K562 (cell line): ENCODE results near the gene SULT2A1. TPM values are rescaled to one million over a fixed set of nuclear protein-coding genes. Genes with fewer than 3 reads are reported as not detected.
A peak's percentile ranks its signal among the peaks of the same experiment; 100 is the strongest.

Source experiments
- ATAC-seq: fragments of 200-7000 bp; cut with Tn5 transposase; 3 replicates; pipeline ENCODE4 v1.9.1; 2020; ENCODE audit warnings: moderate library complexity
- BruUV-seq: library from RNA; stranded (reverse); fragments of 400-500 nt; replicated peaks from 2 replicates; lab custom pipeline; 2021; lab: Mats Ljungman, UMichigan
- CTCF ChIA-PET: fragments of 300-600 bp; formaldehyde crosslinking; extraction: SDS; loops from one replicate; lab custom pipeline; 2021; ENCODE audit warnings: low intra/inter-chr PET ratio; lab: Yijun Ruan, JAX
- POLR2A ChIA-PET: fragments of 300-600, 350-650 bp; sonication (Branson Sonifier 250); formaldehyde crosslinking; extraction: SDS; loops from one replicate; lab custom pipeline; 2021; ENCODE audit warnings: antibody characterized with exemption, inconsistent platforms; lab: Yijun Ruan, JAX
- DNase-seq, 4 experiments: peaks; one replicate each; pipeline versions ENCODE4 v3.0.0 to v3.0.0-alpha.2; 2011 to 2018; ENCODE audit warnings: low spot score in 3 of 4, mixed read lengths in 3 of 4; ENCODE audit errors: extremely low read depth in 1 of 4
- FAIRE-seq: peaks from 2 replicates; lab custom pipeline; 2011; peaks lifted over from hg19 to GRCh38; lab: Jason Lieb, UNC
- H2AFZ ChIP-seq: 2 replicates; pipeline ENCODE4 v1.6.0; 2011; ENCODE audit warnings: low read depth, low read length, control low read depth, inconsistent platforms
- H3K27ac ChIP-seq: fragments of 200-600 bp; 3 replicates; pipeline ENCODE4 v1.8.0; 2011; ENCODE audit warnings: low read depth, mild to moderate bottlenecking, control low read depth, inconsistent platforms, low read length, moderate library complexity, mixed read lengths; ENCODE audit errors: extremely low read depth
- H3K27me3 ChIP-seq, 2 experiments: fragments of 300-600 bp in 1 of 2; 2 replicates in 1 of 2; 3 replicates in 1 of 2; pipeline versions ENCODE4 v1.6.0 to v1.8.0; 2011; ENCODE audit warnings: inconsistent platforms in 2 of 2, low read length in 2 of 2, mild to moderate bottlenecking in 1 of 2, mixed read lengths in 1 of 2, moderate library complexity in 1 of 2; ENCODE audit not compliant: control insufficient read depth in 2 of 2, insufficient read depth in 2 of 2
- H3K36me3 ChIP-seq: fragments of 300-600 bp; 3 replicates; pipeline ENCODE4 v1.8.0; 2011; ENCODE audit warnings: mild to moderate bottlenecking, low read length, inconsistent platforms; ENCODE audit not compliant: control insufficient read depth, insufficient read depth
- H3K4me1 ChIP-seq, 2 experiments: fragments of 200-600 bp in 1 of 2; replicated peaks in 1 of 2; 2 replicates in 1 of 2; 3 replicates in 1 of 2; pipeline versions ENCODE4 v1.5.1 to v1.8.0; 2011; ENCODE audit warnings: inconsistent platforms in 2 of 2, low read length in 2 of 2, mild to moderate bottlenecking in 1 of 2, mixed read lengths in 1 of 2, moderate library complexity in 1 of 2; ENCODE audit not compliant: control insufficient read depth in 2 of 2, insufficient read depth in 2 of 2
- H3K4me2 ChIP-seq: 2 replicates; pipeline ENCODE4 v1.6.1; 2011; ENCODE audit warnings: low read length, control low read depth, inconsistent platforms, mixed read lengths; ENCODE audit not compliant: insufficient read depth
- H3K4me3 ChIP-seq: fragments of 200-600 bp; sonication (generic), shearing (Covaris generic); 2 replicates; pipeline ENCODE4 v1.5.1; 2016; ENCODE audit warnings: control low read depth, inconsistent platforms
- H3K79me2 ChIP-seq: fragments of 200-600 bp; 3 replicates; pipeline ENCODE4 v1.8.0; 2011; ENCODE audit warnings: low read length, inconsistent platforms; ENCODE audit not compliant: control insufficient read depth, insufficient read depth
- H3K9ac ChIP-seq, 2 experiments: 2 replicates each; pipeline versions ENCODE4 v1.6.0 to v1.6.1; 2011; ENCODE audit warnings: low read depth in 2 of 2, low read length in 2 of 2, control low read depth in 1 of 2, inconsistent platforms in 1 of 2, mild to moderate bottlenecking in 1 of 2, mixed read lengths in 1 of 2; ENCODE audit not compliant: insufficient read depth in 1 of 2
- H3K9me1 ChIP-seq: one replicate; pipeline ENCODE4 v1.6.0; 2011; ENCODE audit warnings: inconsistent platforms, mild to moderate bottlenecking, low read length, moderate library complexity; ENCODE audit not compliant: control insufficient read depth, insufficient read depth
- H3K9me3 ChIP-seq: replicated peaks from 2 replicates; pipeline ENCODE4 v1.5.1; 2011; ENCODE audit warnings: low read depth, low read length, inconsistent platforms; ENCODE audit not compliant: control insufficient read depth, insufficient read depth
- H4K20me1 ChIP-seq: replicated peaks from 2 replicates; pipeline ENCODE4 v1.6.1; 2011; ENCODE audit warnings: low read length, inconsistent platforms, mixed read lengths; ENCODE audit not compliant: control insufficient read depth, insufficient read depth
- HDAC8 ChIP-seq: fragments of 450-650 bp; IDR thresholded peaks from 2 replicates; pipeline ENCODE4 v1.6.1; 2016; ENCODE audit warnings: mild to moderate bottlenecking, missing genetic modification characterization, moderate library complexity, missing compliant biosample characterization
- NFIC ChIP-seq: fragments of 450-650 bp; IDR thresholded peaks from 2 replicates; pipeline ENCODE4 v1.6.1; 2017; ENCODE audit warnings: mild to moderate bottlenecking, inconsistent platforms
- WGBS: fragments of 100-300 bp; shearing (Covaris generic); methylation state at CpG from one replicate; pipeline ENCODE4 v1.1.6; 2016; ENCODE audit warnings: low coverage, mixed read lengths; ENCODE audit not compliant: insufficient coverage; ENCODE audit errors: missing lambda C conversion rate; 5-methylcytosine and 5-hydroxymethylcytosine counted together
- in situ Hi-C: fragments of 300-500 bp; cut with MboI; formaldehyde crosslinking; loops from 4 replicates; pipeline ENCODE4 v1.15.0; 2018; ENCODE audit warnings: inconsistent platforms, mixed read lengths
- intact Hi-C: fragments of 100-400 bp; cut with micrococcal nuclease; formaldehyde crosslinking; loops from 2 replicates; pipeline ENCODE4 v1.14.2; 2022
- polyA plus RNA-seq, 8 experiments: library from polyadenylated mRNA; depleted of rRNA in 4 of 8; stranded (reverse) in 5 of 8; unstranded in 3 of 8; fragments of >200 nt; fragmentation: Nextera tagmentation in 2 of 8; fragmentation: Illumina TruSeq in 1 of 8; extraction: Ambion mirVana in 2 of 8; extraction: Trizol in 1 of 8; gene quantifications; 2 replicates each; pipeline versions ENCODE4 v1.2.1 to v1.2.3, GENCODE V29; 2011 to 2014; ENCODE audit warnings: inconsistent platforms in 1 of 8, missing spikeins in 1 of 8
- total RNA-seq, 7 experiments: library from RNA; depleted of rRNA in 6 of 7; stranded (reverse); fragments of >200 nt in 6 of 7; fragmentation: Illumina TruSeq in 2 of 7; extraction: Trizol in 2 of 7; gene quantifications; 2 replicates each; pipeline versions ENCODE4 v1.2.1 to v1.2.3, GENCODE V29; 2011 to 2021; ENCODE audit warnings: low replicate concordance in 1 of 7
- TF ChIP-seq, protein P1 (sequence below): fragments of 450-650 bp; IDR thresholded peaks from 2 replicates; pipeline ENCODE4 v1.6.1; 2018; ENCODE audit not compliant: partially characterized antibody
- TF ChIP-seq, protein P2 (sequence below): sonication (generic); formaldehyde crosslinking; IDR thresholded peaks from 2 replicates; pipeline ENCODE4 v1.8.0; 2023; ENCODE audit warnings: missing genetic modification reagents, mild to moderate bottlenecking, borderline replicate concordance

SULT2A1 gene
- total and polyA plus RNA-seq, 9 of the 15 experiments (the other 6 are each of a cell fraction or from before 2014, with no cell fraction given), result 0.03 to 0.25 (median 0.07) TPM; not detected in 4

DNA sequence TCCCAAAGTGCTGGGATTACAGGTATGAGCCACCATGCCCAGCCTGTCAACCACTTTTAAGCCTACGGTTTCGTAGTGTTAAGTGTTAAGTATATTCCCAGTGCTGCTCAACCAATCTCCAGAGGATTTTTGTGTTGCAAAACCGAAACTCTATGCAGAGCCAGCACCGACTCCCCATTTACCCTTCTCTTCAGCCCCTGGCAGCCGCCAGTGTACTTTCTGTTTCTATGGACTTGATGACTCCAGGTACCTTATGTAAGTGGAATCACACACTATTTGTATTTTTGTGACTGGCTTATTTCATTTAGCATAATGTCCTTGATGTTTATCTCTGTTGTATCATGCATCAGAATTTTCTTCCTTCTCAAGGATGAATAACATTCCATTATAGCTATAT lies 1.1 kb downstream of the SULT2A1 start:
- H3K4me1 ChIP-seq, result peaks cover 0 to 9% of the 10 kb centered on the region in 2 experiments
- TF ChIP-seq HDAC8, result no peak
- TF ChIP-seq NFIC, result peak; percentile 1; the same call in 1 of the 2 replicates

DNA sequence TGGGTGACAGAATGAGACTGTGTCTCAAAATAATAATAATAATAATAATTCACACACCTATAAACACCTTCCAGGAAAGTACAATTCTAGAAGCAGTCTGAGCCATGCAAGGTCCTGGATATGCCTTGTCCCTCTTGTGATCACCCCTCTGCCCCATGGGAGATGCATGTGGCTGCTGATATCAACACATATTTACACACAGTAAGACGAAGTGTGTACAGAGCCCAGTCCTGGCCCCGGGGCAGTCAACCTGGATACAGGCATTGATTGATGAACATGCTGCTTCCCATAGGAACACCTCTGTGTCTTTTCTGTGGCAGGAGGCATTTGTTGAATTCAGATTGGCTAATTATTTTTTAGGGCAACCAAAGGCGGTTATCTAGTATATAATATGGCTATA lies 3.2 kb downstream of the SULT2A1 start:
- no peak overlapping the region for H3K4me3 ChIP-seq
- H3K27me3 ChIP-seq, result no peaks in the 10 kb centered on the region
- intact Hi-C loops (no loop called here), in situ Hi-C loops (no loop called here)
- H3K27ac ChIP-seq, result no peak overlapping the region
- DNase-seq (no peak), ATAC-seq (no peak), FAIRE-seq (no peak)
- no peaks in the 10 kb centered on the region for H4K20me1 ChIP-seq
- POLR2A ChIA-PET, result no interaction called here
- H3K36me3 ChIP-seq, result no peaks in the 10 kb centered on the region
- CTCF ChIA-PET, result no interaction called here
- no peak overlapping the region for H2AFZ ChIP-seq
- TF ChIP-seq, protein P1, sequence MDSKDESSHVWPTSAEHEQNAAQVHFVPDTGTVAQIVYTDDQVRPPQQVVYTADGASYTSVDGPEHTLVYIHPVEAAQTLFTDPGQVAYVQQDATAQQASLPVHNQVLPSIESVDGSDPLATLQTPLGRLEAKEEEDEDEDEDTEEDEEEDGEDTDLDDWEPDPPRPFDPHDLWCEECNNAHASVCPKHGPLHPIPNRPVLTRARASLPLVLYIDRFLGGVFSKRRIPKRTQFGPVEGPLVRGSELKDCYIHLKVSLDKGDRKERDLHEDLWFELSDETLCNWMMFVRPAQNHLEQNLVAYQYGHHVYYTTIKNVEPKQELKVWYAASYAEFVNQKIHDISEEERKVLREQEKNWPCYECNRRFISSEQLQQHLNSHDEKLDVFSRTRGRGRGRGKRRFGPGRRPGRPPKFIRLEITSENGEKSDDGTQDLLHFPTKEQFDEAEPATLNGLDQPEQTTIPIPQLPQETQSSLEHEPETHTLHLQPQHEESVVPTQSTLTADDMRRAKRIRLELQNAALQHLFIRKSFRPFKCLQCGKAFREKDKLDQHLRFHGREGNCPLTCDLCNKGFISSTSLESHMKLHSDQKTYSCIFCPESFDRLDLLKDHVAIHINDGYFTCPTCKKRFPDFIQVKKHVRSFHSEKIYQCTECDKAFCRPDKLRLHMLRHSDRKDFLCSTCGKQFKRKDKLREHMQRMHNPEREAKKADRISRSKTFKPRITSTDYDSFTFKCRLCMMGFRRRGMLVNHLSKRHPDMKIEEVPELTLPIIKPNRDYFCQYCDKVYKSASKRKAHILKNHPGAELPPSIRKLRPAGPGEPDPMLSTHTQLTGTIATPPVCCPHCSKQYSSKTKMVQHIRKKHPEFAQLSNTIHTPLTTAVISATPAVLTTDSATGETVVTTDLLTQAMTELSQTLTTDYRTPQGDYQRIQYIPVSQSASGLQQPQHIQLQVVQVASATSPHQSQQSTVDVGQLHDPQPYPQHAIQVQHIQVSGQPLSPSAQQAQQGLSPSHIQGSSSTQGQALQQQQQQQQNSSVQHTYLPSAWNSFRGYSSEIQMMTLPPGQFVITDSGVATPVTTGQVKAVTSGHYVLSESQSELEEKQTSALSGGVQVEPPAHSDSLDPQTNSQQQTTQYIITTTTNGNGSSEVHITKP, result peak; percentile 62
- TF ChIP-seq, protein P2, sequence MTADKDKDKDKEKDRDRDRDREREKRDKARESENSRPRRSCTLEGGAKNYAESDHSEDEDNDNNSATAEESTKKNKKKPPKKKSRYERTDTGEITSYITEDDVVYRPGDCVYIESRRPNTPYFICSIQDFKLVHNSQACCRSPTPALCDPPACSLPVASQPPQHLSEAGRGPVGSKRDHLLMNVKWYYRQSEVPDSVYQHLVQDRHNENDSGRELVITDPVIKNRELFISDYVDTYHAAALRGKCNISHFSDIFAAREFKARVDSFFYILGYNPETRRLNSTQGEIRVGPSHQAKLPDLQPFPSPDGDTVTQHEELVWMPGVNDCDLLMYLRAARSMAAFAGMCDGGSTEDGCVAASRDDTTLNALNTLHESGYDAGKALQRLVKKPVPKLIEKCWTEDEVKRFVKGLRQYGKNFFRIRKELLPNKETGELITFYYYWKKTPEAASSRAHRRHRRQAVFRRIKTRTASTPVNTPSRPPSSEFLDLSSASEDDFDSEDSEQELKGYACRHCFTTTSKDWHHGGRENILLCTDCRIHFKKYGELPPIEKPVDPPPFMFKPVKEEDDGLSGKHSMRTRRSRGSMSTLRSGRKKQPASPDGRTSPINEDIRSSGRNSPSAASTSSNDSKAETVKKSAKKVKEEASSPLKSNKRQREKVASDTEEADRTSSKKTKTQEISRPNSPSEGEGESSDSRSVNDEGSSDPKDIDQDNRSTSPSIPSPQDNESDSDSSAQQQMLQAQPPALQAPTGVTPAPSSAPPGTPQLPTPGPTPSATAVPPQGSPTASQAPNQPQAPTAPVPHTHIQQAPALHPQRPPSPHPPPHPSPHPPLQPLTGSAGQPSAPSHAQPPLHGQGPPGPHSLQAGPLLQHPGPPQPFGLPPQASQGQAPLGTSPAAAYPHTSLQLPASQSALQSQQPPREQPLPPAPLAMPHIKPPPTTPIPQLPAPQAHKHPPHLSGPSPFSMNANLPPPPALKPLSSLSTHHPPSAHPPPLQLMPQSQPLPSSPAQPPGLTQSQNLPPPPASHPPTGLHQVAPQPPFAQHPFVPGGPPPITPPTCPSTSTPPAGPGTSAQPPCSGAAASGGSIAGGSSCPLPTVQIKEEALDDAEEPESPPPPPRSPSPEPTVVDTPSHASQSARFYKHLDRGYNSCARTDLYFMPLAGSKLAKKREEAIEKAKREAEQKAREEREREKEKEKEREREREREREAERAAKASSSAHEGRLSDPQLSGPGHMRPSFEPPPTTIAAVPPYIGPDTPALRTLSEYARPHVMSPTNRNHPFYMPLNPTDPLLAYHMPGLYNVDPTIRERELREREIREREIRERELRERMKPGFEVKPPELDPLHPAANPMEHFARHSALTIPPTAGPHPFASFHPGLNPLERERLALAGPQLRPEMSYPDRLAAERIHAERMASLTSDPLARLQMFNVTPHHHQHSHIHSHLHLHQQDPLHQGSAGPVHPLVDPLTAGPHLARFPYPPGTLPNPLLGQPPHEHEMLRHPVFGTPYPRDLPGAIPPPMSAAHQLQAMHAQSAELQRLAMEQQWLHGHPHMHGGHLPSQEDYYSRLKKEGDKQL (CRISPR knock-in tag), result no peak
- BruUV-seq, result no TSS peak
- WGBS, result 23% methylated on average over 3 of the region's 3 CpGs
- no peaks in the 10 kb centered on the region for H3K9me1 ChIP-seq
- H3K4me1 ChIP-seq, result peaks cover 3 to 9% of the 10 kb centered on the region in 2 experiments
- no peaks in the 10 kb centered on the region for H3K79me2 ChIP-seq
- H3K9ac ChIP-seq, result no peak overlapping the region
- no peak overlapping the region for H3K4me2 ChIP-seq
- peaks cover 2% of the 10 kb centered on the region; the same call in 1 of the 2 replicates for H3K9me3 ChIP-seq

More for the DNA sequence above, 1.1 kb downstream of the SULT2A1 start:
- ChIA-PET POLR2A (no interaction called here), CTCF (no interaction called here)
- no peaks in the 10 kb centered on the region for H4K20me1 ChIP-seq
- no peak overlapping the region for H3K27ac ChIP-seq
- H3K79me2 ChIP-seq, result no peaks in the 10 kb centered on the region
- 36% methylated on average over 5 of the region's 5 CpGs for WGBS
- ATAC-seq (no peak), FAIRE-seq (no peak), DNase-seq (no peak)
- H3K9me3 ChIP-seq, result no peaks in the 10 kb centered on the region
- no peaks in the 10 kb centered on the region for H3K27me3 ChIP-seq
- H3K9me1 ChIP-seq, result no peaks in the 10 kb centered on the region
- intact Hi-C loops, result no loop called here
- BruUV-seq, result no TSS peak
- H3K4me3 ChIP-seq, result no peak overlapping the region
- no peak overlapping the region for H3K9ac ChIP-seq
- H3K4me2 ChIP-seq, result no peak overlapping the region
- H3K36me3 ChIP-seq, result no peaks in the 10 kb centered on the region
- no peak overlapping the region for H2AFZ ChIP-seq
- in situ Hi-C loops, result no loop called here
